Body of pancreas (tissue), 4 donors: ENCODE measurements around the gene C10orf95.

ENCODE experiments used
- POLR2A ChIP-seq, 3 donors: fragments of 450-650 bp; IDR thresholded peaks; one replicate each; pipeline ENCODE4 v1.6.1; 2016; ENCODE audit warnings: antibody characterized with exemption in 3 of 3, mild to moderate bottlenecking in 2 of 3
- TF ChIP-seq, protein P1 (sequence below), 7 experiments: fragments of 450-650 bp in 4 of 7; fragments of 200-600 bp in 3 of 7; sonication (generic) in 3 of 7; IDR thresholded peaks; one replicate each; pipeline ENCODE4 v1.5.1; 2016 to 2019; ENCODE audit warnings: antibody characterized with exemption in 7 of 7

GRCh38 chr10:102455893-102456471, 4.6 kb upstream of the C10orf95 start:
- TF ChIP-seq POLR2A (IDR thresholded peaks at IDR 0.05) = no peak
- TF ChIP-seq, protein P1, sequence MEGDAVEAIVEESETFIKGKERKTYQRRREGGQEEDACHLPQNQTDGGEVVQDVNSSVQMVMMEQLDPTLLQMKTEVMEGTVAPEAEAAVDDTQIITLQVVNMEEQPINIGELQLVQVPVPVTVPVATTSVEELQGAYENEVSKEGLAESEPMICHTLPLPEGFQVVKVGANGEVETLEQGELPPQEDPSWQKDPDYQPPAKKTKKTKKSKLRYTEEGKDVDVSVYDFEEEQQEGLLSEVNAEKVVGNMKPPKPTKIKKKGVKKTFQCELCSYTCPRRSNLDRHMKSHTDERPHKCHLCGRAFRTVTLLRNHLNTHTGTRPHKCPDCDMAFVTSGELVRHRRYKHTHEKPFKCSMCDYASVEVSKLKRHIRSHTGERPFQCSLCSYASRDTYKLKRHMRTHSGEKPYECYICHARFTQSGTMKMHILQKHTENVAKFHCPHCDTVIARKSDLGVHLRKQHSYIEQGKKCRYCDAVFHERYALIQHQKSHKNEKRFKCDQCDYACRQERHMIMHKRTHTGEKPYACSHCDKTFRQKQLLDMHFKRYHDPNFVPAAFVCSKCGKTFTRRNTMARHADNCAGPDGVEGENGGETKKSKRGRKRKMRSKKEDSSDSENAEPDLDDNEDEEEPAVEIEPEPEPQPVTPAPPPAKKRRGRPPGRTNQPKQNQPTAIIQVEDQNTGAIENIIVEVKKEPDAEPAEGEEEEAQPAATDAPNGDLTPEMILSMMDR (IDR thresholded peaks at IDR 0.05) = no peak
